ENCODE data around the gene CHURC1.

DNA sequence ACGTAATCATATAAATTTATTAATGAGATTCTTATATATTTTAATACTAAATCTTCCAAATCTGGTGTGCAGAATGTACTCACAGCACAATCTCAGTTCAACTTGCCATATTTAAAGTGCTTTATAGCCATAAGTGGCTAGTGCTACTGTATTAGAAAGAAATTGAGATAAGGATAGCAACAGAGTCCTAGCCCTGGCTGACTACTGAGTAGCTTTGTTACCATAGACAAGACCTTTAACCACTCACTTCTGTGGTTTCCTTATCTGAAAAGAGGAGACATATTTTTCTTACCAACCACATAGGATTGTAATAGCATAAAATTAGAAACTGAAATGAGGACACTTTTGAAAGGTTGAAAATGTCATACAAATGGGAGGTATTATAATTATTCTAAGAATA lies 2.0 kb upstream of the CHURC1 start:
- TF ChIP-seq, protein P1, sequence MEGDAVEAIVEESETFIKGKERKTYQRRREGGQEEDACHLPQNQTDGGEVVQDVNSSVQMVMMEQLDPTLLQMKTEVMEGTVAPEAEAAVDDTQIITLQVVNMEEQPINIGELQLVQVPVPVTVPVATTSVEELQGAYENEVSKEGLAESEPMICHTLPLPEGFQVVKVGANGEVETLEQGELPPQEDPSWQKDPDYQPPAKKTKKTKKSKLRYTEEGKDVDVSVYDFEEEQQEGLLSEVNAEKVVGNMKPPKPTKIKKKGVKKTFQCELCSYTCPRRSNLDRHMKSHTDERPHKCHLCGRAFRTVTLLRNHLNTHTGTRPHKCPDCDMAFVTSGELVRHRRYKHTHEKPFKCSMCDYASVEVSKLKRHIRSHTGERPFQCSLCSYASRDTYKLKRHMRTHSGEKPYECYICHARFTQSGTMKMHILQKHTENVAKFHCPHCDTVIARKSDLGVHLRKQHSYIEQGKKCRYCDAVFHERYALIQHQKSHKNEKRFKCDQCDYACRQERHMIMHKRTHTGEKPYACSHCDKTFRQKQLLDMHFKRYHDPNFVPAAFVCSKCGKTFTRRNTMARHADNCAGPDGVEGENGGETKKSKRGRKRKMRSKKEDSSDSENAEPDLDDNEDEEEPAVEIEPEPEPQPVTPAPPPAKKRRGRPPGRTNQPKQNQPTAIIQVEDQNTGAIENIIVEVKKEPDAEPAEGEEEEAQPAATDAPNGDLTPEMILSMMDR (IDR thresholded peaks at IDR 0.05) = no peak
- no peak for TF ChIP-seq POLR2A (IDR thresholded peaks at IDR 0.05)
